OCI-LY7 (cell line): Measurements from ENCODE around the gene NEB. TPM values are rescaled to one million over a fixed set of nuclear protein-coding genes. Genes with fewer than 3 reads are reported as not detected.

Source experiments
- BruUV-seq: library from RNA; stranded (reverse); fragments of 400-500 nt; replicated peaks from 2 replicates; lab custom pipeline; 2021; lab: Mats Ljungman, UMichigan
- CTCF ChIA-PET: fragments of 300-600 bp; sonication (Branson Sonifier 250); formaldehyde crosslinking; loops from one replicate; lab custom pipeline; 2022; ENCODE audit warnings: antibody characterized with exemption; ENCODE audit not compliant: unreplicated experiment; lab: Charles Lee
- POLR2A ChIA-PET: fragments of 300-600 bp; sonication (Branson Sonifier 250); formaldehyde crosslinking; loops from one replicate; lab custom pipeline; 2022; ENCODE audit warnings: antibody characterized with exemption; lab: Charles Lee
- DNase-seq: peaks from one replicate; pipeline ENCODE4 v3.0.0-alpha.2; 2015; ENCODE audit warnings: low spot score
- H2AFZ ChIP-seq: fragments of 200-600 bp; sonication (generic), shearing (Covaris generic); 2 replicates; pipeline ENCODE4 v1.6.1; 2014; ENCODE audit warnings: mild to moderate bottlenecking, antibody characterized with exemption, low read length, moderate library complexity
- H3K27ac ChIP-seq: fragments of 200-600 bp; sonication (generic); 2 replicates; pipeline ENCODE4 v1.5.1; 2014; ENCODE audit warnings: mixed run types, low read depth, mild to moderate bottlenecking, moderate library complexity, low read length, inconsistent platforms; ENCODE audit not compliant: poor library complexity, severe bottlenecking
- H3K36me3 ChIP-seq: fragments of 200-600 bp; sonication (generic); 2 replicates; pipeline ENCODE4 v1.6.1; 2014; ENCODE audit warnings: mild to moderate bottlenecking, antibody characterized with exemption, low read length, moderate library complexity, mixed read lengths; ENCODE audit not compliant: insufficient read depth
- H3K4me1 ChIP-seq: fragments of 200-600 bp; sonication (generic); 2 replicates; pipeline ENCODE4 v1.5.1; 2014; ENCODE audit warnings: mild to moderate bottlenecking, low read length; ENCODE audit not compliant: insufficient read depth, poor library complexity, severe bottlenecking
- H3K4me2 ChIP-seq: fragments of 200-600 bp; sonication (generic); 2 replicates; pipeline ENCODE4 v1.6.1; 2014; ENCODE audit warnings: mild to moderate bottlenecking, low read length
- H3K4me3 ChIP-seq: fragments of 200-600 bp; sonication (generic); 2 replicates; pipeline ENCODE4 v1.5.1; 2014; ENCODE audit warnings: mild to moderate bottlenecking, low read depth, low read length; ENCODE audit not compliant: poor library complexity, severe bottlenecking
- H3K79me2 ChIP-seq: fragments of 200-600 bp; sonication (generic); 2 replicates; pipeline ENCODE4 v1.6.1; 2016; ENCODE audit warnings: low read depth, mild to moderate bottlenecking, low read length, moderate library complexity, mixed read lengths; ENCODE audit not compliant: insufficient read depth
- H3K9me2 ChIP-seq: fragments of 200-600 bp; sonication (generic); 2 replicates; pipeline ENCODE4 v1.6.1; 2016; ENCODE audit warnings: mild to moderate bottlenecking, low read length, mixed read lengths; ENCODE audit not compliant: insufficient read depth
- H3K9me3 ChIP-seq: fragments of 200-600 bp; sonication (generic); 2 replicates; pipeline ENCODE4 v1.6.1; 2014; ENCODE audit warnings: mild to moderate bottlenecking, mixed run types, low read length, mixed read lengths
- H4K20me1 ChIP-seq: fragments of 200-600 bp; sonication (generic); 2 replicates; pipeline ENCODE4 v1.6.1; 2014; ENCODE audit warnings: mild to moderate bottlenecking, antibody characterized with exemption, low read length, moderate library complexity, mixed read lengths; ENCODE audit not compliant: insufficient read depth
- CTCF ChIP-seq: fragments of 200-600 bp; sonication (generic); conservative IDR thresholded peaks from 2 replicates; pipeline ENCODE4 v1.5.1; 2014; ENCODE audit warnings: mild to moderate bottlenecking, antibody characterized with exemption, low read length, moderate library complexity, mixed read lengths
- EZH2phosphoT487 ChIP-seq: fragments of 200-600 bp; sonication (generic); IDR thresholded peaks from 2 replicates; pipeline ENCODE4 v1.6.1; 2018; ENCODE audit warnings: low read depth, borderline replicate concordance, mild to moderate bottlenecking, mixed run types, antibody characterized with exemption, low read length, moderate library complexity, mixed read lengths
- intact Hi-C: fragments of 100-400 bp; cut with micrococcal nuclease; formaldehyde crosslinking; loops from one replicate; pipeline ENCODE4 v1.10.0; 2022; ENCODE audit not compliant: unreplicated experiment
- total RNA-seq, 2 experiments: library from RNA; depleted of rRNA in 1 of 2; stranded (reverse); fragments of >200 nt in 1 of 2; shearing (Covaris generic) in 1 of 2; gene quantifications; 2 replicates each; pipeline ENCODE4 v1.2.3, GENCODE V29; 2014 to 2022

NEB gene
- total RNA-seq, 2 experiments from 2014 or later = 0.04 to 0.38 TPM

DNA sequence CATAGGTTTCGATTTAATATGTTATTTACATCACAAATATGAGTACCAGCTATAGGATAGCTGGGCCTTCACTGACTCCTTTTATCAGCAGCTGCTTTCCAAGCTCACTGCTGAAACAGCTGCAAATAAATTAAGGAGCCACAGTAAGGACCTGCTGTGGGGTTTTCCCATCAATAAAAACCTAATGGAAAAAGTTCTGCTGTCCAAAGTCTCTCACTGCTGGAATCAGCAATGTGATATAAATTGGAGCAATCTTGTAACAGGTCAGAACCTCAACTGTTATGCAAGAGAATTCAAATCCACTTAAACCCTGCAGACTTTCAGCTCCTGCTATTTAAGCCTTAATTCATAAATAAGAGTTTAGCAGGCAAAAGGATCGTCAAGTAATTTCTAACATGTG lies 61.3 kb downstream of the NEB start:
- H3K4me3 ChIP-seq = no peak overlapping the region
- H3K4me2 ChIP-seq = no peak overlapping the region
- no peaks in the 10 kb centered on the region for H3K4me1 ChIP-seq
- ChIA-PET CTCF (no interaction called here), POLR2A (interaction anchor here (0.7 to 1.1 kb wide), 3 partner anchors 33 to 672 kb away, joined by 3 to 6 read pairs (median 3); no protein-coding TSS in a partner anchor)
- no peak for DNase-seq
- H3K9me3 ChIP-seq = no peaks in the 10 kb centered on the region
- intact Hi-C loops = no loop called here
- H3K9me2 ChIP-seq = no peaks in the 10 kb centered on the region
- TF ChIP-seq CTCF = no peak
- TF ChIP-seq EZH2phosphoT487 = no peak
- no peaks in the 10 kb centered on the region for H3K79me2 ChIP-seq
- H3K36me3 ChIP-seq = no peaks in the 10 kb centered on the region
- BruUV-seq = no TSS peak
- H3K27ac ChIP-seq = no peak overlapping the region
- no peak overlapping the region for H2AFZ ChIP-seq
- no peaks in the 10 kb centered on the region for H4K20me1 ChIP-seq

GRCh38 chr2:151672277-151672676 lies 62.0 kb downstream of the NEB start:
- no TSS peak for BruUV-seq
- Histone ChIP-seq H3K4me2 (no peak overlapping the region), H2AFZ (no peak overlapping the region), H4K20me1 (no peaks in the 10 kb centered on the region), H3K4me1 (no peaks in the 10 kb centered on the region), H3K27ac (no peak overlapping the region), H3K79me2 (no peaks in the 10 kb centered on the region), H3K9me2 (no peaks in the 10 kb centered on the region), H3K9me3 (no peaks in the 10 kb centered on the region), H3K4me3 (no peak overlapping the region), H3K36me3 (no peaks in the 10 kb centered on the region)
- ChIA-PET POLR2A (interaction anchor here (1.1 kb wide), 1 partner anchor 34 kb away, joined by 3 read pairs; no protein-coding TSS in a partner anchor), CTCF (no interaction called here)
- no peak for TF ChIP-seq CTCF
- intact Hi-C loops = no loop called here
- DNase-seq = no peak

DNA sequence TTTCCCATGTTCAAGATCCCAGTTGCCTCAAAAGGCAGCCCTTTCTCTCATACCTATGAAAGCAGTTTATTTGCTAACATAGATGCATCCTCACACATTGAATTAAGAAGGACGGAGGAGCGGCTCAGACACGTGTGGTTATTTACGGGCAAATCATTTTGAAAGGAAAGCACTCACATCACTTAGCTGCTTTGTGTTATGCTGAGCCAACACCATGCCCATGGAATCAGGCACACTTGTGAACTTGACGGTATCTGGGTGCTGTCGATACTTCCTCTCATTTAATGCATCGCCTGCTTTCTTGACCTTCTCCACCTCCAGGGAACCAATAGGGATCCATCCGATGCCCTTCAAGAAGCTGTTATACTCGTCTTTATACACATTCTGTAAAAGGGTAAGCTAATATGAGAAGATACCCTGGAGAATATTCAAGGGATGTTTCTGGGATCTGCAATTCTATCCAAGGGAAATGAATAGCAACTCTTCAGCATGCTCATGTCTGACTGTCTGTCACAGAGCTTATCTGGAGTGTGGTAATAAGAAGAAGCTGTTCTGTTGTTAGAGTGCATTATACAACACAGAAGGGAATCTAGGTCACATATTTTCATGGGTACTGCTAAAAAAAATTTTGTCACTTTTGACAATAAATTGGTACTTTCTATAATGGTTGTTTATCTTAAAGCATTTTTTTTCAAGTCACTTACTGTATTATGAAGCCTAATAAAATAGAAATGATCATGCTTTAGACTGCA lies 63.3 kb downstream of the NEB start:
- Histone ChIP-seq H3K4me2 (no peak overlapping the region), H3K4me1 (no peaks in the 10 kb centered on the region), H3K27ac (no peak overlapping the region), H3K9me3 (no peaks in the 10 kb centered on the region), H3K36me3 (no peaks in the 10 kb centered on the region), H3K4me3 (no peak overlapping the region), H3K79me2 (no peaks in the 10 kb centered on the region), H2AFZ (no peak overlapping the region), H3K9me2 (no peaks in the 10 kb centered on the region), H4K20me1 (no peaks in the 10 kb centered on the region)
- intact Hi-C loops = no loop called here
- BruUV-seq = no TSS peak
- POLR2A ChIA-PET = interaction anchor here (0.9 kb wide), 1 partner anchor 20 kb away, joined by 3 read pairs; no protein-coding TSS in a partner anchor
- CTCF ChIA-PET = no interaction called here
- TF ChIP-seq CTCF (no peak), EZH2phosphoT487 (no peak)
- no peak for DNase-seq
